ENCODE results near the gene DUSP1. TPM values are rescaled to one million over a fixed set of nuclear protein-coding genes. Genes with fewer than 3 reads are reported as not detected.

The DUSP1 gene
- total RNA-seq, 1 donor from 2014 or later, result 258 TPM

DNA sequence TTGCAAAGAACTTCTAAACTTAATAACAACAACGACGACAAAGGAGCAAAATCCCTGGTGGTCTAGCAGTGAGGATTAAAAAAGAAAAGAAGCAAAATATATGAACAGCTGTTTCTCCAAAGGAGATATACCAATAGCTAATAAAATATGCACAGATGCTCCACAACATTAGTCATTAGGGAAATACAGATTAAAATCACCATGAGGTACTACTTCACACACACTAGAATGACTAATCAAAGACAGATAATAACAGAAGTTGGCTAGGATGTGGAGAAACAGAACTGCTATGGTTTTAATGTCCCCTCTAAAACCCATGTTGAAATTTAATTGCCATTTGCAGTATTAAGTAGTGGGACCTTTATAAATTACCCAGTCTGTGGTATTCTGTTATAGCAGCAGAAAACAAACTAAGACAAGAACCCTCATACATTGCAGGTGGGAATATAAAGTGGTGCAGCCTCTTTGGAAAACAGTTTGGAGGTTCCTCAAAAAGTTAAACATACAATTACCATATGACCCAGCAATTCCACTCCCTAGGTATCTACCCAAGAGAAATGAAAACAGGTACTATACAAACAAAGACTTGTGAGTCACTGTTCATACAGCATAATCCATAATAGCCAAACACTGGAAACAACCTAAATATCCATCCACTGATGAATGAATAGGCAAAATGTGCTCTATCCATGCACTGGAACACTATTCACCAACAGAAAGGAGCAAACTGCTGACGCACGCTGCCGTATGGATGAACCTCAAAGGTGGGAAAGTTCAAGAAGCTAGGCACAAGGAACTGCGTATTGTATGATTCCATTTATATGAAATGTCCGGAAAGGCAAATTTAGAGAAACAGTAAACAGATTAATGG, 11.4 kb upstream of the DUSP1 start:
- DNase-seq (ENCODE audit: extremely low read depth, low read depth, low spot score), result no peak

DNA sequence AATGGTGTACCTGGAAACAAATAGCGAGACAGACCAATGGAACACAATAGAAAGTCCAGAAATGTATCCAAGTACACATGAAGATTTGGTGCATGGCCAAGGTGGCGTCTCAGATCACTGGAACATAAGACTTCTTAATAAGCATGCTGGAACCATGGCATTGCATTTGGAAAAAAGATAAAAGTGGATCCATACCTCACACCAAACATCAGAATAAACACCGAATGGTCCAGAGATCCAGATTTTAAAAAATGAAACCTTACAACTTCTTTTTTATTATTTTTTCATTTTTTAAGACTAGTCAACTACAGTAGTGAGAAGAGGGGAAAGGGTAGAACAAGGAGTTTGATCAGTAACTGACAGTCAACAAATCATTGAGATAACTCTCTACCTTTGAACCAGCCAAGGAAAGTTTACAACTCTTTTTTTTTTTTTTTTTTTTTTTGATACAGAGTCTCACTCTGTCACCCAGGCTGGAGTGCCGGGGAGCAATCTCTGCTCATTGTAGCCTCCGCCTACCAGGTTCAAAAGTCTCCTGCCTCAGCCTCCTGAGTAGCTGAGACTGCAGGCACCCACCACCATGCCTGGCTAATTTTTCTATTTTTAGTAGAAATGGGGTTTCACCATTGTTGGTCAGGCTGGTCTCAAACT, 8.8 kb upstream of the DUSP1 start:
- no peak for DNase-seq (ENCODE audit: extremely low read depth, low read depth, low spot score)

GRCh38 chr5:172777881-172778814, 7.2 kb upstream of the DUSP1 start:
- no peak for DNase-seq (ENCODE audit: extremely low read depth, low read depth, low spot score)

DNA sequence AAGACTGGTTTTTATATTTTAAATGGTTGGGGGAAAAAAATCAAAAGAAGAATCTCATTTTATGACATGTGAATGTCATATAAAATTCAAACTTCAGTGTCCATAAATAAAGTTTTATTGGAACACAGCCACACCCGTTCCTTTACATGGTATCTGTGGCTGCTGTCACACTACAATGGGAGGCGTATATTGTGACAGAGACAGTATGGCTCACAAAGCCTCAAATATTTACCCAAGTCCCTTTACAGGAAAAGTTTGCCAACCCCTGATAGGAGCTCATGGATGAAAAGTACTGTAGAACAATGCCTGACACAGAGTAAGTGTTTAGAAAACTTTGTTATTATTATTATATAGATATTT, 5.2 kb upstream of the DUSP1 start:
- no peak for DNase-seq (ENCODE audit: extremely low read depth, low read depth, low spot score)

GRCh38 chr5:172775326-172776234, 4.6 kb upstream of the DUSP1 start:
- DNase-seq (ENCODE audit: extremely low read depth, low read depth, low spot score), result no peak

- DNase-seq (ENCODE audit: extremely low read depth, low read depth, low spot score), result no peak
These were observed 3.7 kb upstream of the DUSP1 start for GRCh38 chr5:172774561-172775315.

DNA sequence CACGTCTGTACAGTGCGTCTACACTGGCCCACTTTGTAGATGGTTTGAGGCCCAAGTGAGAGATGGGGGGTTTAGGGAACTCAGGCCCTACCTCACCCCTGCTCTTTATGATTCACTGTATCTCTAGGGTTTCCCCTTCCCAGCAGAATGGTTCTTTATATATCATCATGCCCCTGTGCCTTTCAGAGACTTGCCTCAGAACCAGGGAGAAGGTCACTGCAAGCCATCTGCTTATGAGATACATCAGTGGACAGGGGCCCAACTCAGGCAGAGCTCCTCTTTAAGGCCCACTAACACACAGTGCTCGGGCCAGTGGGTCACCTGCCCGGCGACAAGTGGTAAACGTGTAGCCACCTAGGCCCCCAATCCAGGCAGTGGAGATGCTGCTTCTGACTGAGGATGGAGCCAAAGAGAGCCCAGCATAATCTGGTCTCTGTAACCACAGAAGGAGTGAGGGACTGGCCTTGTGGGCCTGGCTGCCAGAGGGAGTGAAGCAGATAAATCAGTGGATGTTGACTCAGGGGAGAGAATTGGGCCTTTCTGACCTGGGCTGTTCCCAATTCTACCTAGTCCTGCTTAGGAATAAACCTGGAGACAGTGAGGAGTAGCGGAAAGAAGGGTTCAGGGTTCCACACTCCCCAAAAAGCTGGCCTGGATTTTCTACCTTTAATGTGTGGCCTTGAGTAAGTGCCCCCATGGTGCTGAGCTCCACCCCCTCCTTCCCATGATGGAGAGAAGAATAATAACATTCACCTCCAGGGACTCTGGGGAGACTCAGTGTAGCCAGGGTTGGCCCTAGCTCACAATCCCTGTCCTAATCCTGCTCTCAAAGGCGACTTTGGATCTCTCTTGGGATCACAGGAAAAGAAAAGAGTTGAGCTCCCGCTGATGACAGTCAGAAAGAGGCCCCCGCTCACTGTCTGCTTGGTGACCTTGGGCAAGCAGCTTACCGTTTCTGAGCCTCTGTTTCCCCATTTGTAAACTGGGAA, 2.8 kb upstream of the DUSP1 start:
- no peak for DNase-seq (ENCODE audit: extremely low read depth, low read depth, low spot score)

DNA sequence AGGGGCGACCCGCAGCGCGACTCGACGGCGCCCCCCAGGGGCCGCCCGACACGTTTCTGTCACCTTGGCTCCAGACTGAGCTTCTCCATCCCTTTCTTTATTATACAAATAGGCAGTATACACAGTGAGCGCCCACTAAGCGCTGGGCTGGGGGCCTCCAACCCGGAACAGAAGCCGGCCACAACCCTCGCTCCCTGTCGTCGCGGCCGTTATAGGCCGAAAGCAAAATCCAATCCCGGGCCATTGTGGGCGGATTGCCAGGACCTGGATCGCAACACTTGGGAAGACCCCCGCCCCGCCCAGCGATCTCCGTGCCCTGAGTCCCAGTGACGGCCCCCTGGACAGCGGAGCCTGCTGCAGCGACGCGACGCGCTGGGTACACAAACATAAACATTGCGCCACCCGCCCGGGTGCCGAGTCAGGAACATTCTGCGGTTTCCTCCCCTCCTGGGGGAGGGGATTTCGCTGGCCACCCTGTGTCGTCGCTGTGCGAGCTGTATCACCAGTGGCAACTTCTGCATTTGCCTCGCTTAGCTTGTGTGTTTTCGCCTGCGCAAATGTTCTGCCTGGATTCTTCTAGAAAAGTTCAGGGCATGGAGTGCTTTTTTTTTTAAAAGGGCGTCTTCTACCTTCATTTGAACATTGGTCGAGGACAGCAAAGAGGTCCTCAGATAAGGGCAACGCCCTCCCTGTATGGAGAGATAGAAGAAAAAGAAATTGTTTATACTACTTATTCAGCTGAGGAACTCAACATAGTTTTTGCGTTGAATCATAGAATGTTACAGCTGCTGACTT, 1.3 kb upstream of the DUSP1 start:
- no peak for DNase-seq (ENCODE audit: extremely low read depth, low read depth, low spot score)

DNA sequence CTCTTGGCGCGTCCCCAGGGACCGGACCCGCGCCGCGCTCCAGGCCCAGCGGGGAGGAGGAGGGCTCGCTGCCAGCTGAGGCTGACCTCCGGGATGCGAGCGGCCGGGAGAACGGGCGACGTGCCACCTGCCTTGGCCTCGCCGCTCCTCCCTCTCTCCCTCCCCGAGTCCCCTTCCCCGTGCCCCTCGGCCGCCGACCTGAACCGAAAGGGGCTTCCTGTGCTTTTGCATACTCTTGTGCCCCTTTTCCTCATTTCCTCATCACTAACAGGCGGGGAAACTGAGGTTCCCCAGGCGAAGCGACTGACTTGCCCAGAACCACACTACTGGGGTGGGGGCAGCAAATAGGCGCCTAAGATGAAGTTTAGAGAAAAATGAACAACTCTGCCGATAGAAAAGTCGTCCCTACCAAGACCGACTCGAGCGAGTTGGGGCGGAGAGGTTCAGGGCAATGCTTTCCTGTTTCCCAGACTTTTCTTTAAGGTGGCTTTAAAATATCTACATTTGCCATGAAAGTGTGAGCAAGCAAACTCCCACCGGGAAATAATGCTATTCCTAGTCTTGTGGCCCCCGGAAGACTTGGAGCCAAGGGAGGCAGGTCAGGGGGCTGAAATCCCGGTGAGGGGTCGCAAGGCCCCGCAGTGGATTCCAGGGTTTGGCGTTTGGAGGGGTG, 580 bp upstream of the DUSP1 start:
- DNase-seq (ENCODE audit: extremely low read depth, low read depth, low spot score), result no peak

- no peak for DNase-seq (ENCODE audit: extremely low read depth, low read depth, low spot score)
These were observed 671 bp downstream of the DUSP1 start for GRCh38 chr5:172770374-172770674.

DNA sequence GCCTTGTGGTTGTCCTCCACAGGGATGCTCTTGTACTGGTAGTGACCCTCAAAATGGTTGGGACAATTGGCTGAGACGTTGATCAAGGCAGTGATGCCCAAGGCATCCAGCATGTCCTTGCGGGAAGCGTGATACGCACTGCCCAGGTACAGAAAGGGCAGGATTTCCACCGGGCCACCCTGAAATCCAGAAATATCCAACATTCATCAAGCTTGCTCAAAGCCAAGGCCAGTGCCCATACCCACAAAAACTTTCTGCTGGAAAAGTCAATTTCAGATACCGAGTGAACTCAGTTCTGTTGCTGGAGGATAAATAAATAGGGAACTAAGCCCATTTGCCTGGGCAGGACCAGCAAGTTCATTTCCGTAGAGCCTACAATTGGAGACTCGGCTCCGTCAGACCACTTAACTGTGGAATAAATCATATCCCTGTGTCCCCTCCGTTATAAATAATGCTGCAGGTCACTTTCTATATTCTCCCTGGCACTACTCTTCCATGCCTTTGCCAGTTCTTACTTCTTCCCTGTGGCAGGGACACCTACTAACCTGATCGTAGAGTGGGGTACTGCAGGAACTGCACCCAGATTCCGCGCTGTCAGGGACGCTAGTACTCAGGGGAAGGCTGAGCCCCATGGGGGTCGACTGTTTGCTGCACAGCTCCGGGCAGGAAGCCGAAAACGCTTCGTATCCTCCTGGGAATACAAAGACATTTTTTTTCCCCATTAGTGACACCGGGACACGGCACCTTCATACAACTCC, 1.2 kb downstream of the DUSP1 start:
- no peak for DNase-seq (ENCODE audit: extremely low read depth, low read depth, low spot score)

DNA sequence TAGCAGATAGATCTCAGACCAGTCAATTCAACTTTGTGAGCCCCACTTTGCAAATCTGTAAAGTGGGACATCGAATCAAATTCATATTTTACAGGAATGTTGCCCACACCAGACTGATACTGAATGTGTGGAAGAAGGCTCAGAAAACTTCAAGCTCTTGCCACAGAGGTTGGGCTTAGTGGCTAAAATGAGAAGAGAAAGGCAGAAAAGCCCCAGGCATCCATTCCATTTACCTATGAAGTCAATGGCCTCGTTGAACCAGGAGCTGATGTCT, 1.7 kb downstream of the DUSP1 start:
- no peak for DNase-seq (ENCODE audit: extremely low read depth, low read depth, low spot score)

GRCh38 chr5:172768573-172769341, 2.2 kb downstream of the DUSP1 start:
- no peak for DNase-seq (ENCODE audit: extremely low read depth, low read depth, low spot score)

DNA sequence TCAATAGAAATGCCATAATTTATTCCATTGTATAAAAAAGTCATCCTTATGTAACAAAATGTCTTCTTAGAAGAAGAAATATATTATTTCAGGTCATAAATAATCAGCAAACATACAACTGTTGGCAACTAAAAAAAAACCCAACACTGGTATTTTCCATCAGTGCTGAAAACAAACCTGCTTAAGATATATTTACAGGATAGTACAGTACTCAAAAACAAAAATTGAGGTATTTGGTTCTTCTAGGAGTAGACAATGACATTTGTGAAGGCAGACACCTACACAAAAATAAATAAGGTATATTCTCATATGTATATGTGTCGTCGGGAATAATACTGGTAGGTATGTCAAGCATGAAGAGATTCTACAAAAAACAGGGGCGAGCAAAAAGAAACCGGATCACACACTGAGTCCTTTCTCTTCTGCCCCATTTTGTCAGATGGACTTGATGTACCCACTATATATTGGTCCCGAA, 2.9 kb downstream of the DUSP1 start:
- DNase-seq (ENCODE audit: extremely low read depth, low read depth, low spot score), result no peak

DNA sequence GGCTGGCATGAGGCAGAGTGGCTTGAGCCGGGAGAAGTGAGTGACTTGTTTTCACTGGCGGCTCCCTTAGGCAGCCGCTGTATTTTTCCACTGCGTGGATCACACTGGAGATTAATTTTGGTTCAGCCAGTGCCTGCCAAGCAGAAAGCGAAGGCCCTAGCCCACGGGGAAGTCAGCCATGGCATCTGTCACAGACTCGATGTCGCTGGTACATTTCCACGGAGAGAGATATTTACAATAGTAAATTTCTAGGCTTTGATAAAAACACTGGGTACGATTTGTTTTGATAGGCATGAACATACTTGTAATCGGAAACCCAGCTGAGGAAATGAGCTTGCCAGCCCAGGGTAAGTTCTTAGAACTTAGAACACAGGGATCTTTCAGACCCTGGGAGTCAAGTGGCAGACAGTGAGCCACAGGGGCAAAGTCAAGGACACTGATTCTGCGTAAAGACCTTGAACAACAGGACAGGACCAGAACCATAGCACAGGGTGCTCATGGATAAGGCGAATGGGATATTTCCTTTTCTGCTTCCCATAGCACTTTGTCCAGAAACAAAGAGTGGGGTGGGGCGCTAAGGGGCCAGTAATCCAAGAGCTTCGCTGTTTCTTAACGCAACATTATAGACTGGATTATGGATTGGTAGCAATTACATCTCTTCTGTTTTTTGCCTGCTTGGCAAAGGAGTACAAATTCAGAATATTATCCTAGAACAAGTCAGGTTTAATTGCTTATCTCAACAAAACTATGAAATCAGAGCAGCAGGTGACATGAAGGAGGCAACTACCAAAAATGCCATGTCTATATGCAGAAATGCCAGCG, 4.5 kb downstream of the DUSP1 start:
- DNase-seq (ENCODE audit: extremely low read depth, low read depth, low spot score), result no peak
